GM18870 (cell line): ENCODE measurements around the gene KRTAP5-10.
"Not testable (repeated sequence)": the region's sequence is repeated elsewhere in the genome, so short reads cannot be mapped to it uniquely, and the experiment has no call there.

Source experiments
- ATAC-seq: cut with Tn5 transposase; IDR thresholded peaks from one replicate; pipeline ENCODE4 v1.9.1; 2021; ENCODE audit warnings: moderate library complexity; ENCODE audit not compliant: unreplicated experiment

The KRTAP5-10 gene

DNA sequence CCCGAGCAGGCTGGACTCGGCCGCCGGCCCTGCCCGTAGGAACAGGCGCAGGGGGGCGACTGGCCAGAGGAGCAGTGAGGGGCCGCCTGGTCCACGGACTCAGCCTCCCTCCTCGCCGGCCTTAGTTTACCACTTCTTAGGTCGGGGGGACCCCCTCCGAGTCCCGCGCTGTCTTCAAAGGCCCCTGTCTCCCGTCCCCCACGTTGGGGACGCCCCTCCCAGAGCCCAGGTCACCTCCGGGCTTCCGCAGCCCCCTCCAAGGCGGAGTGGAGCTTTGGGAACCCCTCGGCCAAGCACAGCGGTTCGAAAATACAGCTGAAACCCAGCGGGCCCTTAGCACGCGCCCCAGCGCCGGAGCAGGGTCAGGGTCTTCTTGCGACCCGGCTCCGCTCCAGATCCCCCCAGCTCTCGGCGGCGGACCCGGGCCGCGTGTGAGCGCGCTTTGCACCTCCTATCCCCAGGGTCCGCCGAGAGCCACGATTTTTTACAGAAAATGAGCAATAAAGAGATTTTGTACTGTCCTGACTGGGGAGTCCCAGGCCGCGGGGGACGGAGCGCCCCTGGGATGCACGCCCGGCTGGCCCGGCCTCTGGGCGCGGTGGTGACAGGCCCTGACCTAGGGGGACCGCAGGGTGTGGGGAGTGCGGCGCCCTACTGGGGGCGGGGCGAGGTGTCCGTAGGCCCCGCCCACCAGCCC lies 42.3 kb downstream of the KRTAP5-10 start:
- ATAC-seq = not testable (repeated sequence)

DNA sequence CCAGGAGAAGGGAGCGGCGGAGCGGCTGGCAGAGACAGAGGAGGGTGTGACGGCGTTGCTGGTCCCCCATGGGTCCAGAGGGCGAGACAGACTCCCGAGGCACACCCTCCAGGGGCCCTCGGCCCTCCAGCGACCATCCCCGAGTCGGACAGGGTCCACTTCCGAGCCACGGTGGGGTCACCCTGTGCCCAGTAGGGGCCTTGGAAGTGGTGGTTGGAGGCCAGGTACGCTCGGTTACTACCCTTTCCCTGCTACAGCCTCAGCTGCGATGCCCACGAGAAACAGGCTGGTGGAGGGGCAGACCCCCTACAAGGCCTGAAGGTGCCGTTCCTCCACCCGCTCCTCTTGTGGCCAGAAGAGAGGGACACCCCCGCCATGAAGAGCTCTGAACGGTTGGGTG lies 42.9 kb downstream of the KRTAP5-10 start:
- ATAC-seq = not testable (repeated sequence)

DNA sequence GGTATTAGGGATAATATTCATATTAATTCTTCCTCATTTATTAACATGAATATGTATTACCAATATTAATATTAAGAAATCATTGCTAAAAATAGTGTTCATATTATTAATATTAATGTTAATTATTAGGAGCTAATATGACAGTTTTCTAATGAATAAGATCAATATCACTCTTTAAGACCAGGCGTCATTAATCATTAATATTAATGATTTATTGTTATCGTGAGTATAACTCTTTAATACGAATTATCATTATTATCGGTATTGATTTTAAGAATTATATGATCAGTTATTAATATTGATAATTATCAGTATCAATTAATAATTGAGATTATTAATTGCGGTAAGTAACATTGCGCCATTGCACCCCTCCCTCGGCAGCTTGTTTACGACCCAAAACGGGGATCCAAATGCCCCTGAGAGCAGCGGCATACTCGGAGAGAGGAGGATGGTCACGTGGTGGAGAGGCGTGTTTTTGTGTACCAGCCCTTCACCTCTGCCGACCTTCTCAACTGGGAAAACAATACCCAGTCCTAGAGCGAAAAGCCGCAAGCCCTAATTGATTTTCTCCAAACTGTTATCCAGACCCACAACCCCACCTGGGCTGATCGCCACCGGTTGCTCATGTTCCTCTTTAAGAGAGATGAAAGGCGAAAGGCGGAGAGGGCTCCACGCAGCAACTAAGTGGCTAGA lies 46.0 kb downstream of the KRTAP5-10 start:
- not testable (repeated sequence) for ATAC-seq

DNA sequence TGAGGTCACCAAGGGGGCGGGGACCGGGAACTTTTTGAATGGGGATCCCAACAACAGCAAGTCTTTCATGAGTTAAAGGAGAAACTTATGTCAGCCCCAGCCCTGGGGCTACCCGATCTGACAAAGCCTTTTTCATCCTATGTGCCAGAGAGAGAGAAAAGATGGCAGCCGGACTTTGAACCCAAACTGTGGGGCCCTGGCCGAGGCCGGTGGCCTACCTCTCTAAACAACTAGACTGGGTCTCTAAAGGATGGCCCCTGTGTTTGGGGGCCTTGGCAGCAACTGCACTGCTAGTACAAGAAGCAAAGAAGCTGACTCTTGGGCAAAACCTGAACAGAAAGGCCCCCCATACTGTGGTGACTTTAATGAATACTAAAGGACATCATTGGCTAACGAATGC lies 48.6 kb downstream of the KRTAP5-10 start:
- not testable (repeated sequence) for ATAC-seq

DNA sequence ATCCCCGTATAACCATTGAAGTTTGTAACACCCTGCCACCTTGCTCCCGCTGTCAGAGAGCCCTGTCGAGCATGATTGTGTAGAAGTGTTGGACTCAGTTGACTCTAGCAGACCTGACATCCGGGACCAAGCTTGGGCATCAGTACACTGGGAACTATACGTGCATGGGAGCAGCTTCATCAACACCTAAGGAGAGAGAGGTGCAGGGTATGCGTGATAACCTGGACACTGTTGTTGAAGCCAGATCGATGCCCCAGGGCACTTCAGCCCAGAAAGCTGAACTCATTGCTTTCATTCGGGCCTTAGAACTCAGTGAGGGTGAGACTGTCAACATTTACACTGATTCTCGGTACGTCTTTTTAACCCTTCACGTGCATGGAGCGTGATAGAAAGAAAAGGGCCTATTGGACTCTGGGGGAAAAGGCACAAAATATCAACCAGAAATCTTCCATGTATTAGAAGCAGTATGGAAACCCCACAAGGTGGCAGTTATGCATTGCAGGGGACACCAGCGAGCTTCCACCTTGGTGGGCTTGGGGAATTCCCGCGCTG lies 49.1 kb downstream of the KRTAP5-10 start:
- not testable (repeated sequence) for ATAC-seq

DNA sequence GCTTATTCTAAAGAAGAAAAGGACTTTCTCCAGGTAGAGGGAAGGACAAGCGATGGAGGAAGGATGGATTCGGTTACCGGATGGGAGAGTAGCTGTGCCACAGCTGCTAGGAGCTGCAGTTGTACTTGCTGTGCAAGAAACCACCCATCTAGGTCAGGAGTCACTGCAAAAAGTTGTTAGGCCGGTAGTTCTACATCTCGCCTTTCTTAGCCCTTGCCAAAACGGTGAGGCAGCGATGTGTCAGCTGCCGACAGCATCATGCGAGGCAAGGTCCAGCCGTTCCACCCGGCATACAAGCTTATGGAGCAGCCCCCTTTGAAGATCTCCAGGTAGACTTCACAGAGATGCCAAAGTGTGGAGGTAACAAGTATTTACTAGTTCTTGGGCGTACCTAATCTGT lies 49.6 kb downstream of the KRTAP5-10 start:
- not testable (repeated sequence) for ATAC-seq
